ENCODE measurements around the gene PWWP2B. TPM values are rescaled to one million over a fixed set of nuclear protein-coding genes. Genes with fewer than 3 reads are reported as not detected.

The PWWP2B gene
- total and polyA plus RNA-seq, 2 experiments from 2014 or later = 2.3 to 12.8 TPM

DNA sequence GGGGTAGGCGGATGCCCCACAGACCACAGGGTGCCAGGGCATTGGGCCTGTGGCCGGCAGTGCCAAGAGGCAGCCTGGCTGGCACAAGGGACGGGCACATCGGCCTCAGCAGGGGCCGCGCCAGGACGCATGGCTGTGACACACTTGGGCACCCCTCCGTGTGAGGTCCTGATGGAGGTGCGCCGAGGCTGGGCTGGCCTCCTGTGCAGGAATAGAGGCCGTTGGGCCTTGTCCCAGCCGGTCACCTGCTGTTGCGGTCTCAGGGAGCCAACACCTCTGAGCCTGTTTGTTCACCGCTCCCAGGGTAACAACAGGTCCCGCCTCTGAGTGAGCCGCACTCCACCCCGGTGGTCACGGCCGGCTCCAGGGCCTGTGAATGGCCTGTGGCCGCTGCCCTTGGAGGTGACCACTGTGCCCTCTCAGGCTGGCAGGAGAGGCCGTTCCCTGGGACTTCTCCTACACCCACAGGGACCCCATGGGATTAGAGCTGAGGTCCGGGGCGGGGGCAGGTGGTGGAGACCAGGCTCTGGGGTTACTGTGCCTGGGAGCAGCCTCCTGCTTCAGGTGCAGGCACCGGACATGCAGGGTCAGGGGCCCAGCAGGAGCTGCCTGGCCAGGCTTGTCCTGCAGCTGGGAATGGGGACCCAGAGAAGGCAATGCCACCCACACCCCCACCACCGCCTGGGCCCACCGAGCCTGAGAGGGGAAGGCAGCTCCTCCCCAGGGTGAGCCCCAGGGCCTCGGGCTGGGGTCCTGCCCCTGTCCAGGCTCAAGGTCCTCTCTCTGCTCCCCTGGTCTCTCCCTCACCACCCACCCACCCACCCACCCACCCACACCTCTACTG is 12.0 kb downstream of the PWWP2B start:
- TF ChIP-seq, protein P1, sequence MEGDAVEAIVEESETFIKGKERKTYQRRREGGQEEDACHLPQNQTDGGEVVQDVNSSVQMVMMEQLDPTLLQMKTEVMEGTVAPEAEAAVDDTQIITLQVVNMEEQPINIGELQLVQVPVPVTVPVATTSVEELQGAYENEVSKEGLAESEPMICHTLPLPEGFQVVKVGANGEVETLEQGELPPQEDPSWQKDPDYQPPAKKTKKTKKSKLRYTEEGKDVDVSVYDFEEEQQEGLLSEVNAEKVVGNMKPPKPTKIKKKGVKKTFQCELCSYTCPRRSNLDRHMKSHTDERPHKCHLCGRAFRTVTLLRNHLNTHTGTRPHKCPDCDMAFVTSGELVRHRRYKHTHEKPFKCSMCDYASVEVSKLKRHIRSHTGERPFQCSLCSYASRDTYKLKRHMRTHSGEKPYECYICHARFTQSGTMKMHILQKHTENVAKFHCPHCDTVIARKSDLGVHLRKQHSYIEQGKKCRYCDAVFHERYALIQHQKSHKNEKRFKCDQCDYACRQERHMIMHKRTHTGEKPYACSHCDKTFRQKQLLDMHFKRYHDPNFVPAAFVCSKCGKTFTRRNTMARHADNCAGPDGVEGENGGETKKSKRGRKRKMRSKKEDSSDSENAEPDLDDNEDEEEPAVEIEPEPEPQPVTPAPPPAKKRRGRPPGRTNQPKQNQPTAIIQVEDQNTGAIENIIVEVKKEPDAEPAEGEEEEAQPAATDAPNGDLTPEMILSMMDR (conservative IDR thresholded peaks at IDR 0.05; ENCODE audit: low read depth in 2 of 2) = no peak
- TF ChIP-seq ETS1 (IDR thresholded peaks at IDR 0.05) (no peak), EZH2 (IDR thresholded peaks at IDR 0.05; ENCODE audit: low read depth, unreplicated experiment) (no peak), STAT1 (IDR thresholded peaks at IDR 0.05; ENCODE audit: unreplicated experiment) (no peak), ZNF331 (CRISPR knock-in tag; IDR thresholded peaks at IDR 0.05; ENCODE audit: low read depth) (no peak), ZNF462 (CRISPR knock-in tag; IDR thresholded peaks at IDR 0.05) (no peak), CREB1 (CRISPR knock-in tag; IDR thresholded peaks at IDR 0.05; ENCODE audit: low read depth) (no peak), EZH2phosphoT487 (IDR thresholded peaks at IDR 0.05; ENCODE audit: unreplicated experiment) (no peak), JUNB (IDR thresholded peaks at IDR 0.05; ENCODE audit: unreplicated experiment) (no peak), NANOG (IDR thresholded peaks at IDR 0.05; ENCODE audit: borderline replicate concordance) (no peak), POLR2AphosphoS5 (IDR thresholded peaks at IDR 0.05; ENCODE audit: low read depth) (no peak), ZNF114 (CRISPR knock-in tag; IDR thresholded peaks at IDR 0.05) (no peak), REST (IDR thresholded peaks at IDR 0.05; ENCODE audit: unreplicated experiment) (no peak)
- Histone ChIP-seq H3K27ac (ENCODE audit: low read depth) (peak overlapping the region; percentile 94), H3K36me3 (ENCODE audit: insufficient read depth) (no peaks in the 10 kb centered on the region), H4K20me1 (replicated peaks; ENCODE audit: insufficient read depth) (no peaks in the 10 kb centered on the region), H3K4me3 (0 out of 2 replicates have a peak overlapping the region, but pooled peaks have one; percentile 41), H3K27me3 (ENCODE audit: insufficient read depth) (no peaks in the 10 kb centered on the region), H3K4me2 (peak overlapping the region; percentile 78; the same call in 1 of the 2 replicates), H3F3A (replicated peaks; ENCODE audit: low read depth) (0 out of 2 replicates have a peak, but pooled peaks cover 6% of the 10 kb centered on the region), H2AFZ (no peak overlapping the region), H3K9me2 (ENCODE audit: insufficient read depth) (no peaks in the 10 kb centered on the region), H3K79me2 (replicated peaks; ENCODE audit: insufficient read depth) (no peaks in the 10 kb centered on the region), H3K4me1 (ENCODE audit: insufficient read depth) (peaks cover 25% of the 10 kb centered on the region; the same call in 1 of the 2 replicates)
- Mint-ChIP-seq H3K4me3 (no peak overlapping the region; the same call in 2 of the 3 replicates), H3K36me3 (ENCODE audit: low read depth) (peaks cover 11% of the 10 kb centered on the region), H3K27ac (peak overlapping the region; percentile 84; the same call in 1 of the 2 replicates), H3K4me1 (peaks cover 44% of the 10 kb centered on the region), H3K9me3 (peaks cover 2% of the 10 kb centered on the region; the same call in 1 of the 3 replicates), H3K27me3 (ENCODE audit: insufficient read depth, low read depth, poor library complexity) (peaks cover 18% of the 10 kb centered on the region)
- ATAC-seq (peak; percentile 3), DNase-seq (ENCODE audit: low spot score) (no peak)
